Vagina (tissue), 2 donors: ENCODE measurements around the gene CACNB2.

Source experiments
- CTCF ChIP-seq, 3 experiments: fragments of 450-650 bp in 2 of 3; fragments of 200-600 bp in 1 of 3; sonication (generic) in 1 of 3; IDR thresholded peaks; one replicate each; pipeline ENCODE4 v1.5.1; 2017 to 2019; ENCODE audit warnings: antibody characterized with exemption in 3 of 3, mild to moderate bottlenecking in 2 of 3, moderate library complexity in 2 of 3
- POLR2A ChIP-seq, 2 donors: fragments of 450-650 bp; IDR thresholded peaks; one replicate each; pipeline ENCODE4 v1.6.1; 2017; ENCODE audit warnings: antibody characterized with exemption in 2 of 2, mild to moderate bottlenecking in 2 of 2, moderate library complexity in 2 of 2
- POLR2AphosphoS5 ChIP-seq, 2 donors: sonication (generic); formaldehyde crosslinking; IDR thresholded peaks; one replicate each; pipeline ENCODE4 v1.9.0; 2017; ENCODE audit warnings: antibody characterized with exemption in 2 of 2, mild to moderate bottlenecking in 2 of 2, low read depth in 1 of 2; ENCODE audit not compliant: insufficient read depth in 1 of 2

DNA sequence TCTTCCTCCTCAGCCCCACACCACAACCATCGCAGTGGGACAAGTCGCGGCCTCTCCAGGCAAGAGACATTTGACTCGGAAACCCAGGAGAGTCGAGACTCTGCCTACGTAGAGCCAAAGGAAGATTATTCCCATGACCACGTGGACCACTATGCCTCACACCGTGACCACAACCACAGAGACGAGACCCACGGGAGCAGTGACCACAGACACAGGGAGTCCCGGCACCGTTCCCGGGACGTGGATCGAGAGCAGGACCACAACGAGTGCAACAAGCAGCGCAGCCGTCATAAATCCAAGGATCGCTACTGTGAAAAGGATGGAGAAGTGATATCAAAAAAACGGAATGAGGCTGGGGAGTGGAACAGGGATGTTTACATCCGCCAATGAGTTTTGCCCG, 399.1 kb downstream of the CACNB2 start:
- TF ChIP-seq CTCF (IDR thresholded peaks at IDR 0.05), result no peak
- TF ChIP-seq POLR2A (IDR thresholded peaks at IDR 0.05), result no peak
- no peak for TF ChIP-seq POLR2AphosphoS5 (IDR thresholded peaks at IDR 0.05; ENCODE audit: insufficient read depth in 1 of 2, low read depth in 1 of 2)
